AG04450 (cell line): ENCODE measurements around the gene TMEM214. TPM values are rescaled to one million over a fixed set of nuclear protein-coding genes. Genes with fewer than 3 reads are reported as not detected.

ENCODE experiments used
- CTCF ChIA-PET: fragments of 300-600, 350-600 bp; formaldehyde crosslinking; extraction: SDS; loops from one replicate; lab custom pipeline; 2022; ENCODE audit warnings: antibody characterized with exemption, inconsistent platforms; lab: Charles Lee
- POLR2A ChIA-PET: fragments of 350-600 bp; formaldehyde crosslinking; extraction: SDS; loops from one replicate; lab custom pipeline; 2021; ENCODE audit warnings: antibody characterized with exemption, inconsistent platforms; lab: Yijun Ruan, JAX
- DNase-seq: peaks from one replicate; pipeline ENCODE4 v3.0.0-alpha.2; 2011; ENCODE audit warnings: low read depth, low spot score
- H3K27ac ChIP-seq: one replicate; pipeline ENCODE4 v1.5.1; 2012; ENCODE audit warnings: low read depth, low read length, control low read depth
- H3K27me3 ChIP-seq: one replicate; pipeline ENCODE4 v1.6.0; 2012; ENCODE audit warnings: low read length; ENCODE audit not compliant: control insufficient read depth, insufficient read depth
- H3K4me3 ChIP-seq: 2 replicates; pipeline ENCODE4 v1.5.1; 2011; ENCODE audit warnings: mild to moderate bottlenecking, low read depth, low read length, control low read depth
- H3K9me3 ChIP-seq: 2 replicates; pipeline ENCODE4 v1.5.1; 2012; ENCODE audit warnings: low read length; ENCODE audit not compliant: control insufficient read depth, insufficient read depth
- polyA plus RNA-seq: library from polyadenylated mRNA; depleted of rRNA; stranded (reverse); fragments of >200 nt; gene quantifications from 2 replicates; pipeline ENCODE4 v1.2.3, GENCODE V29; 2011; rRNA removed
- TF ChIP-seq, protein P1 (sequence below): IDR thresholded peaks from 2 replicates; pipeline ENCODE4 v1.5.1; 2011; ENCODE audit warnings: low read depth, low read length, control low read depth, inconsistent platforms

Gene TMEM214
- polyA plus RNA-seq, 1 experiment, result 121 TPM

DNA sequence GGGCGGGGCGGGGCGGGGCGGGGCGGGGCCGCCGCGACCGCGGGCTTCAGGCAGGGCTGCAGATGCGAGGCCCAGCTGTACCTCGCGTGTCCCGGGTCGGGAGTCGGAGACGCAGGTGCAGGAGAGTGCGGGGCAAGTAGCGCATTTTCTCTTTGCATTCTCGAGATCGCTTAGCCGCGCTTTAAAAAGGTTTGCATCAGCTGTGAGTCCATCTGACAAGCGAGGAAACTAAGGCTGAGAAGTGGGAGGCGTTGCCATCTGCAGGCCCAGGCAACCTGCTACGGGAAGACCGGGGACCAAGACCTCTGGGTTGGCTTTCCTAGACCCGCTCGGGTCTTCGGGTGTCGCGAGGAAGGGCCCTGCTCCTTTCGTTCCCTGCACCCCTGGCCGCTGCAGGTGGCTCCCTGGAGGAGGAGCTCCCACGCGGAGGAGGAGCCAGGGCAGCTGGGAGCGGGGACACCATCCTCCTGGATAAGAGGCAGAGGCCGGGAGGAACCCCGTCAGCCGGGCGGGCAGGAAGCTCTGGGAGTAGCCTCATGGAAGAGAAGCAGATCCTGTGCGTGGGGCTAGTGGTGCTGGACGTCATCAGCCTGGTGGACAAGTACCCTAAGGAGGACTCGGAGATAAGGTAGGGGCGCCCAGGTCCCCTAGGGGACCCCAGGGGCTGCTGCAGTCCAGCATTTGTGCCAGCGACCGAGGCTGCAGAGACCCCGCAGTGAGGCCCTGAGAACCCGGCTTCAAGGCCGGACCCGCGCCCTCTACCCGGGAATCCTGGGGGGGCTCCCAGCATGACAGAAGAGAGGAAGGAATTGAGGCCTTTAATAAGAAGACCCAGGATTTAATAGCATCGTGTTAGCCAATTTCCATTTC, 54.2 kb downstream of the TMEM214 start, which contains the start of gene KHK:
Gene KHK, plus strand, starts transcription at position 49 of the 870 bp plus-strand sequence. Its CDS starts 488 bp downstream, at position 537.
- Histone ChIP-seq H3K9me3 (no peaks in the 10 kb centered on the region; the same call in 1 of the 2 replicates), H3K4me3 (peak within 1 kb of the TSS; percentile 52), H3K27ac (no peak within 1 kb of the TSS), H3K27me3 (no peaks in the 10 kb centered on the region)
- TF ChIP-seq, protein P1, sequence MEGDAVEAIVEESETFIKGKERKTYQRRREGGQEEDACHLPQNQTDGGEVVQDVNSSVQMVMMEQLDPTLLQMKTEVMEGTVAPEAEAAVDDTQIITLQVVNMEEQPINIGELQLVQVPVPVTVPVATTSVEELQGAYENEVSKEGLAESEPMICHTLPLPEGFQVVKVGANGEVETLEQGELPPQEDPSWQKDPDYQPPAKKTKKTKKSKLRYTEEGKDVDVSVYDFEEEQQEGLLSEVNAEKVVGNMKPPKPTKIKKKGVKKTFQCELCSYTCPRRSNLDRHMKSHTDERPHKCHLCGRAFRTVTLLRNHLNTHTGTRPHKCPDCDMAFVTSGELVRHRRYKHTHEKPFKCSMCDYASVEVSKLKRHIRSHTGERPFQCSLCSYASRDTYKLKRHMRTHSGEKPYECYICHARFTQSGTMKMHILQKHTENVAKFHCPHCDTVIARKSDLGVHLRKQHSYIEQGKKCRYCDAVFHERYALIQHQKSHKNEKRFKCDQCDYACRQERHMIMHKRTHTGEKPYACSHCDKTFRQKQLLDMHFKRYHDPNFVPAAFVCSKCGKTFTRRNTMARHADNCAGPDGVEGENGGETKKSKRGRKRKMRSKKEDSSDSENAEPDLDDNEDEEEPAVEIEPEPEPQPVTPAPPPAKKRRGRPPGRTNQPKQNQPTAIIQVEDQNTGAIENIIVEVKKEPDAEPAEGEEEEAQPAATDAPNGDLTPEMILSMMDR, result no peak
- ChIA-PET POLR2A (interaction anchor here (0.5 to 7.7 kb wide), 6 partner anchors 14 to 231 kb away, joined by 3 to 53 read pairs (median 4); partner anchors contain the start of gene AGBL5), CTCF (interaction anchor here (0.7 to 1.5 kb wide), 9 partner anchors 9 to 196 kb away, joined by 3 to 6 read pairs (median 5); no protein-coding TSS in a partner anchor)
- DNase-seq, result no peak

- Histone ChIP-seq H3K4me3 (no peak overlapping the region), H3K27me3 (no peaks in the 10 kb centered on the region), H3K27ac (no peak overlapping the region), H3K9me3 (no peaks in the 10 kb centered on the region)
- DNase-seq, result no peak
- CTCF ChIA-PET, result interaction anchor here (0.6 to 1.5 kb wide), 7 partner anchors 36 to 215 kb away, joined by 3 to 6 read pairs (median 4); no protein-coding TSS in a partner anchor
- TF ChIP-seq, protein P1, result no peak
- POLR2A ChIA-PET, result interaction anchor here (0.8 to 7.7 kb wide), 4 partner anchors 20 to 230 kb away, joined by 3 to 53 read pairs (median 7); partner anchors contain the start of gene AGBL5
Observed at GRCh38 chr2:27087823-27088410, 55.2 kb downstream of the TMEM214 start.

GRCh38 chr2:27088634-27089033, 55.9 kb downstream of the TMEM214 start:
- no peaks in the 10 kb centered on the region for H3K27me3 ChIP-seq
- TF ChIP-seq, protein P1, result no peak
- no peak overlapping the region for H3K27ac ChIP-seq
- ChIA-PET POLR2A (interaction anchor here (0.9 to 1.4 kb wide), 2 partner anchors 17 to 20 kb away, joined by 3 to 5 read pairs; partner anchors contain the start of gene OST4), CTCF (interaction anchor here (0.6 to 1.0 kb wide), 2 partner anchors 45 to 103 kb away, joined by 3 read pairs; no protein-coding TSS in a partner anchor)
- H3K4me3 ChIP-seq, result no peak overlapping the region
- DNase-seq, result no peak
- H3K9me3 ChIP-seq, result no peaks in the 10 kb centered on the region

- TF ChIP-seq, protein P1, result no peak
- Histone ChIP-seq H3K27ac (no peak overlapping the region), H3K4me3 (no peak overlapping the region), H3K27me3 (no peaks in the 10 kb centered on the region), H3K9me3 (no peaks in the 10 kb centered on the region)
- no peak for DNase-seq
- ChIA-PET POLR2A (interaction anchor here (0.9 to 1.4 kb wide), 3 partner anchors 18 to 24 kb away, joined by 3 to 5 read pairs (median 3); partner anchors contain the start of gene OST4), CTCF (interaction anchor here (0.6 to 1.0 kb wide), 4 partner anchors 44 to 662 kb away, joined by 3 to 10 read pairs (median 3); no protein-coding TSS in a partner anchor)
Observed at GRCh38 chr2:27089111-27089954, 56.6 kb downstream of the TMEM214 start.

Other genes with a start within 250 kb of the TMEM214 start
- 6.8 and 9.3 TPM in 2 replicates for gene CENPA, start 246.9 kb upstream of the TMEM214 start, polyA plus RNA-seq
- gene DPYSL5, start 184.8 kb upstream of the TMEM214 start, polyA plus RNA-seq, result not detected in 2 replicates
- 16.4 and 16.8 TPM in 2 replicates for gene MAPRE3, start 62.3 kb upstream of the TMEM214 start, polyA plus RNA-seq
- 40.9 and 41.6 TPM in 2 replicates for gene AGBL5, start 18.7 kb downstream of the TMEM214 start, polyA plus RNA-seq
- 679 and 783 TPM in 2 replicates for gene OST4, start 38.7 kb downstream of the TMEM214 start, polyA plus RNA-seq
- gene EMILIN1, start 45.6 kb downstream of the TMEM214 start, polyA plus RNA-seq, result 68.3 and 96.0 TPM in 2 replicates
- 0.37 and 0.79 TPM in 2 replicates for gene KHK, start 53.8 kb downstream of the TMEM214 start, polyA plus RNA-seq
- 0.71 and 0.74 TPM in 2 replicates for gene CGREF1, start 86.2 kb downstream of the TMEM214 start, polyA plus RNA-seq
- gene ABHD1, start 90.8 kb downstream of the TMEM214 start, polyA plus RNA-seq, result 0.10 TPM in 1 of 2 replicates, not detected in the other
- gene PREB, start 101.7 kb downstream of the TMEM214 start, polyA plus RNA-seq, result 44.9 and 57.3 TPM in 2 replicates
- gene PRR30, start 106.4 kb downstream of the TMEM214 start, polyA plus RNA-seq, result not detected in 2 replicates
- gene TCF23, start 116.0 kb downstream of the TMEM214 start, polyA plus RNA-seq, result not detected in 2 replicates
- gene ATRAID, start 179.1 kb downstream of the TMEM214 start, polyA plus RNA-seq, result 219 and 233 TPM in 2 replicates
- gene SLC5A6, start 179.3 kb downstream of the TMEM214 start, polyA plus RNA-seq, result 22.0 and 23.2 TPM in 2 replicates
- 17.8 and 23.4 TPM in 2 replicates for gene CAD, start 184.4 kb downstream of the TMEM214 start, polyA plus RNA-seq
- gene SLC30A3, start 230.1 kb downstream of the TMEM214 start, polyA plus RNA-seq, result 0.04 and 0.07 TPM in 2 replicates
- gene DNAJC5G, start 242.5 kb downstream of the TMEM214 start, polyA plus RNA-seq, result not detected in 2 replicates
- 0.05 TPM in 1 of 2 replicates, not detected in the other for gene TRIM54, start 249.5 kb downstream of the TMEM214 start, polyA plus RNA-seq